ENCODE results near the gene NMT1.
A peak's percentile ranks its signal among the peaks of the same experiment; 100 is the strongest.

NMT1 gene

DNA sequence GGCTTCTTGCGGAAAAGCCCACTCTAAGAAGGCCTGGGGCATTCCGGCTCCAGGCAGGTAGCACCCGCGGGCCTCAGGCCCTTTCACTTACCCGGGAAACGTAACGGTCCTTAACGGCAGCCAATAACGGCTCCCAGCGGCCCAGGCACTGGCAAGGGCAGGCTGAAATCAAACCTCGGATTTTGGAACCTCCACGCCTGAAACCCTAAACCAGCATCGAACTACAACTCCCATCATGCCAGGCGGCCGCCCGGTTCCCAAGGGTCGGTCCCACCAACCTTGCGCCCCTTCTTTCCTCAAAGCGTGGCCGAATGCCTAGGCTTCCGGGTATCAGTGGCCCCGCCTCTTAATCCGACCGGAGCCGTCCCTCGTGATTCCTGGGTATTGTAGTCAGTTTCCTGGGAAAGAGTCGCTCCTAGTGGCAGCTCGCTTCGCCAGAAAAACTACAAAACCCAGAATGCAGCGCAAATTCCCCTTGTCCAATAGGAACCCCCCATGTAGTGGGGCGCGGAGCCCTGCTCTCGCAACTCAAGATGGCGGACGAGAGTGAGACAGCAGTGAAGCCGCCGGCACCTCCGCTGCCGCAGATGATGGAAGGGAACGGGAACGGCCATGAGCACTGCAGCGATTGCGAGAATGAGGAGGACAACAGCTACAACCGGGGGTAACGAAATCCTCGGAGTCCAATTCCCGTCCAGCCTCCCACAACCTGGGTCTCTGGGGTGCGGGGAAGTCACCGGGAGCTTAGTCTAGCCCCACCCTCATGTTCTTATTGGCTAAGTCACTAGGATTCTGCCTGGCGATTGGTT, at the start of gene NMT1:
Gene NMT1, plus strand, starts transcription at position 521 of the 809 bp plus-strand sequence. Its CDS starts 13 bp downstream, at position 534.
- DNase-seq, result peak; percentile 99

DNA sequence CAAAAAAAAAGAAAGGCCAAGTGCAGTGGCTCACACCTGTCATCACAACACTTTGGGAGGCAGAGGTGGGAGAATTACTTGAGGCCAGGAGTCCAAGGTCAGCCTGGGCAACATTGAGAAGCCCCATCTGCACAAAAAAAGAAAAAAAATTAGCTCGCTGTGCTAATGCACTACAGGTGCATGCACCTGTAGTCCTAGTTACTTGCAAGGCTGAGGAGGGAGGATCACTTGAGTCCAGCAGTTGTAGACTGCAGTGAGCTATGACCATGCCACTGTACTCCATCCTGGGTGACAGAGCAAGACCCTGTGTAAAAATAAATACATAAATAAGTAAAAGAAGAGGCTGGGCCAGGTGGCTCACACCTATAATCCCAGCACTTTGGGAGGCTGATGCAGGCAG, 49.4 kb upstream of the NMT1 start:
- DNase-seq, result no peak

DNA sequence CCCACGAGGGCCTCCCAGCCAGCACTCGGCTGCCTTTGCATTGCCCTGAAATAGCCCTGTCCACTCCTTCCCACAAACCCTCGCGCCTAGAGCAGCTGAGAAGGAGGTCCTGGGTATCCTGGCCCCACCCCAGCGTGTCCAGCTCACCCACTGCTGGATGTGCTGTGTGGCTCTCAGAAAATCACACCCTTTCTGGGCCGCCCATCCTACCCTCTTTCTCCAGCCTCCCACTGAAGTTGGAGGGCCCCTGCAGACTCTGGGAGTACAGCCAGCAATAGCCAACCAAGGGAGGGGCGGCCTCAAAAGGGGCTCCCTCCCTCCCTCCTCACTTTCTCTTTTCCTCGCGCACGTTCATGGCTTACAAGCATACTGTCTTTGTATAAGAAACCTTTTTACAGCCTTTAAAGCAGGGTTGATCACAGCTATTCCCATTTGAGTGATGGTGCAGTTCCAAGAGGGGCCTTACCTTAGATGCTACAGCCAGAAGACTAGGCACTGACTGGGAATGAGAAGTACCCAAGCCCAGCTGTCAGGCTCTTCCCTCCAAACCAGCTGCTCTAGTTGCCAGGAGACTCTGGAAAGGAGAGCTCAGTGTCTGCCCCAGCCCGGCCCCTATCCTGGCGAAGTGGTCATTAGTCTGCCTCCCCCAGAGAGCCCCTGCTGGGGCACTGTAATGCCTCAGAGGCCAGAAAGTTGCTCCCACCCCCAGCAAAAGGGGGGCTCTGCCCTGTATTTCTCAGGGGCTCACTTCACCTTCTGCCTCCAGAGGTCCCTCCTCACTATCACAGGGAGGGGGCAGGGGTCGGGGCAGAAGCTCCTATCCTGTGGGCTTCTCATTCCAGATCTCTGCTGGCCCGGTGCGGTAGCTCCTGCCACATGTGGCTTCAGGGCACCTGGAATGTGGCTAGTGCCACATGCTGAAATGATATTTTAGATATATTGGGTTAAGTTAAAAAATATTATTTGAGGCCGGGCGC, 47.8 kb upstream of the NMT1 start:
- DNase-seq, result no peak

GRCh38 chr17:45016237-45016636, 44.9 kb upstream of the NMT1 start:
- DNase-seq, result no peak

GRCh38 chr17:45016823-45017222, 44.3 kb upstream of the NMT1 start:
- no peak for DNase-seq

- DNase-seq, result no peak
Observed at GRCh38 chr17:45018514-45018847, 42.6 kb upstream of the NMT1 start.

DNA sequence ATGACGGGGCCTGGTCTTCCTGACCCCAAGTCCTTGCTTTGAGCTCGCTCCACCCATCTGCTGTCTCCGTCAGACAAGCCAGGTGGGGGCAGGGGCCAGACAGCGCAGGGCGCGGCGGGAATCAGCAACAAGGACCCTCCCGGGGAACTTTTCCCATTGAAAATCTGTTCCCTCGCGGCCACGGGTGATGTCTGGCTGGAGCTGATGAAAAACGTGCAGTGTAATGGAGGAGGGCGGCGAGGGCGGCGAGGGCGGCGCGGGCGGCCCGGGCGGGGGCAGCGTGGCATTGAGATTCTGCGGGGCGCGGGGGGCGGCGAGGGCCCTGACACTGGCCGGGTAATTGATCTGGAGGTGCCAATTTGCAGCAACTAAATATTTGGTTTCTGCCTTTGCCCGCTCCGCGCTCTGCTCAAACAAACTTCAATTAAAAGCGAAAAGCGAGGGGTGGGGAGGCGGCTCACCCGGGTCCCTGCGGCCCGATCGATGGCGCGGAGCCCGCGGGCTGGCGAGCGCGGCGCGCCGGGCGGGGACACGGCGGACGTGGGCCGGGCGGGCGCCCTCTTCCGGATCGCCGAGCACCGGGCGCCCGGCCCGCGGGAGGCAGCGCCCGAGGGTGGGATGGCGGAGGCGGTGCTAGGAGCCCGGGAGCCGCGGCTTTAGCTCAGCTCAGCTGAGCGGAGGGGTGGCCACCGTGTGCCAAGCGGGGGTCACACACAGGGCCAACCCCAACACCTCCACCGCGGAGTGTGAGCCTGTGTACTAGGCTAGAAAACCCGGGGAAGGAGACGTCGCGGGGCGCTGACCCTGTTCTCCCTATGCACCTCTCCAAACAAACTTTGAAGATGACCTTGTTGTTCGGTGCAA, 42.0 kb upstream of the NMT1 start:
- peak; percentile 48 for DNase-seq

DNA sequence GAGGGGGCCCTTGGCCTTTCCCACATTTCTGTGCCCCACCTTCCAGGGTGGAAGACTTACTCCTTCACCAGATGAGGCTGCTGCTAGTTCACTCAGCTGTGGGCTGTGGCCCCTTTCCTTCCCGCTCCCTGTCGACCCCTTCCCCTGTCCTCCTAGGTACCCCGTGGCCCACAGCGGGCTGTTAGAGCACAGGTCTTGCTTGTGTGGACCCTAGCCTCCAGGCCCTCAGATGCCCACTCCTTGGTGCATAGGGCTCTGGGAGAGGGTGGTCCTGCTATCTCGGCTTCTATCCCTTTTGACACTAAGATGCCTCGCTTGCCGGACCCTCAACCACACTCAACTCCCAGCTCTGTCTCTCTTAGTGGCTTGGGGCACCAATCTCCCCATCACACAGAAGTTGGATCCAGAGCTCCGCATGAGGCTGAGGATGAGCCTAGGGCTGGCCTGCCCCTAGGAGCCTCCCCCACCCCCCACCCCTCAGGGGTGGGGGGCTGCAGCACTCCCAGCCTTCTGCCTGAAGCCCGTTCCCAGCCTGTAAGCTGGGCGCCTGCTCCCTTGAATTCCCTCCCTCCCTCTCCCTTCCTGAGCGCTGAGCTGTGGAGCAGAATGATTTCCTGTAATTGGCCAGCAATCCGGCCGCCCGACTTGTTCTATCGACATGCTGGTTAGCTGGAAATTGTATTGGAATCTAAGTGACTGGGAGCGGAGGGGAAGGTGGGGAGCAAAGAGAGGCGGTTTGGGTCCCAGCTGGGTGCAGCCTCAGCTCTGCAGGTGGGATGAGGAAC, 40.6 kb upstream of the NMT1 start:
- DNase-seq, result no peak

DNA sequence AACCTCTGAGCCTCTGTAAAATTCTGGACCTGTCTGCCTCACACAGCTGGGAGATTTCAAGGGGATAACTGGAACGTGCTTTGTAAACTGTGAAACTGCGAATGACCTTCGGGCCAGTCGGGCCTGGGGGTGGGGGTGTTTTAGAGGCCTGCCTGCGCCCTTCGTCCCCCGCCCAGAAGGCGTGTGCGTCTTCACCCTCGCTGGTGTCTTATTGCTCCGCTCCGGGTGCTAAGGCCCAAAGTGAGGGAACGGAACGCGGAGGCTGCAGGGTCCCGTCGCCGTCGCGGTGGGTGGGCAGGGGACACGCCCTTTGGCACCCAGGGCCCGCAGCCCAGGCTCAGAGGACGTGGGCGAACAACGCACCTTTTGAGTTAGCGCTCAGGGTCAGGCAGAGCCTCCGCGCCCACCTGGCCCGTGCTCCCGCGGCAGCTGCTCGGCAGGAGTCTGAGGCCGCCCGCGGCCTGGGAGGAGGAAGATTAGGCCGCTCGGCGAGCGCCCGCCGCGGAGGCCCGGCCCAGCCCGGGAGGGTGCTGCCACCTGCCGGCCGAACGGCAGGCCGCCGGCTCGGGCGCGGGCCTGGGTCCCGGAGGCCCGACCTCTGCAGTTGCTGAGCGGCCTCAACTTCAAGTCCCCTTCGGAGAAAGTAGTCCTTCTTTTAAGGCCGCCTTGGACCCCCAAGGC, 39.4 kb upstream of the NMT1 start:
- peak; percentile 76 for DNase-seq

DNA sequence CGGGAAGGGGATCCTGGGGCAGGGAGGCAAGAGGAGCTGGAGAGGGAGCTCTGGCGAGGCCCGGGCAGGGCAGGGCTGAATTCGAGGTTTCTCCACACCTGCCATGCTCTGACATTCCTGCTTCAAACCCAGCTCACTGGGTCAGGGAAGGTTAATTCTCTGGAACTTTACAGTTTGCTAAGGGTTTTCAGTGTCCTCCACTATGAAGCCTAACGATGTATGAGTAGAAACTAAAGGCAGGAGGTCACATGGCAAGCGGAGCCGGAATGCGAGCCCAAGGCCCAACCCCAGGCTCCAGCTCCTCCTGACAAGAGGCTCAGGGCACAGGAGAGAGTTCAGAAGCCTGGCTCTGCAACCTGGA, 38.8 kb upstream of the NMT1 start:
- DNase-seq, result no peak

DNA sequence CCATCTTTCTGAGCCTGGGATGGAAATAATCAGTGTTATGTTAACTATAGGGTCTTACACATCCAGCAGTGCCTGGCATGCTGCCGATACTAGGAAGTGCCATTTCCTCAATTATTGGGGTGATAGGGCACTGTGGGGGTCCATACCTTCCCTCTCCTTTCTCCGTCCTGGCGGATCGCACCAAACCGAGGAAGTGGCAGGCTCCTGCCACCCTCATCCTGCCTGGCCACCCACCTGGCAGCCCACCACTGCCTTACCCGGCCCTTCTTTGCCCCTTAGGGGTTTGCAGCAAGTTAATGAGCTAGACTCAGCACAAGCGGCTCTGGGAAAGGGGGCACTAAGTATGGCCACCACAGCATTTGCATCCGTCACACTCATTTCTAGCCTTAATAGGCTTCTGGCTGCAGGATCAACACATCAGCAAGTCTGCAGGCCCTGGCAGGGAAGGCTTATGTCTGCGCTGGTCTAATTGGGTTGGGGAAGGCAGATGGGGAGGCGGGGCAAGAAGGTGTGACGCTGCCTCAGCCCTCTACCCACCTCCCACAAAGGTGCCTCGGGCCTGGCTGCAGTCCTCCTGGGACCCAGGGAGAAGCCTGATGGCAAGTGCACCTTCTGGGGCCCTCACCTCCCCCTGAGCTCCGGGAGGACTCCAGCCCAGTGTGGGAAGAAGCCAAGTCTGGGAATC, 38.3 kb upstream of the NMT1 start:
- no peak for DNase-seq

DNA sequence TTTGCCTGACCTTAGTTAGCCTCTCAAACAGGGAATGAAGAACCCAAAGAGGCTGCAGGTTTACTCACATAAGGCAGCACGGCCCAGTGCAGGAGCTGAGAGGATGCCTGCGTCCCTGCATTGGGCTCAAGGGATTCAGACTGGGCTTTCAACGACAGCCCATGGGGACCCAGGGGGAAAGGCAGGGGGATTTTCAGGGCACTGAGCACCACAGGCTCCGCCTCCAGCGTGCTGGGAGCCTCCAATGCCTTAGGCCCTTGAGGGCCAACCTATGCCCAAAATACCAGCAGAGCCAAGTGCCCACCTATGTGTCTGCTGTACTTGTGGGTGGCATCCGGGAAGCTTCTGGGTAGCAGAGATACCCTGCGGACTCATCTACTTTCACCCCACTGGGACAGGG, 32.0 kb upstream of the NMT1 start:
- no peak for DNase-seq

DNA sequence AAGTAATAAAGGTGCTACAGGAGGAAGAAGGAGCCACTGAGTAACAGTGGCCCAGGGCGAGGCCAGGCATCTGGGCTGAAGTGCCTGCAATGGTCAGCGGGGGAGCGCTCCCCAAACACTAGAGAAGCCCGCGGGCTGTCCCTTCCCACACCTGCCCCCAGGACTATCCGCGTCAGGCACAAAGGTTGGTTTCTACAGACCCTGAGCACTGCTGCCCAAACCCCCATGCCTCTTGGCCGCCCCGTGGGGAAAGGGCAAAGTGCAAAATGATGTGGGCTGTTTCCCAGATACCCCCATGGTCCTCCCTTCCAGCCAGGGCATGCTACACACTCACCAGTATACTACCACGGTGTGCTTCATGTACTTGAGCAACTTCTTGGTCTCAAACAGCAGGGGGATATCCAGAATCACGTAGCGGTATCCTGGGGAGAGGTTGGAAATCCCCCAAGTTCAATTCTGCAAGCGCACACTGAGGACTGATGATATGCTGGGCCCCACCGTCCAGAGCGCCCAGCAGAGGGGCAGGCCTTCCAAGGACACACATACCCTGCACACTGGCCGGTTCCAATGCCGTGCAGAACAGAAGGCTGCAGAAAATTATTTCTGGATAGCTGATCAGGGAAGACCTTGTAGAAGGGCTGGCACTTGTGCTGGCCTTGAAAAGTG, 31.2 kb upstream of the NMT1 start:
- DNase-seq, result no peak

- no peak for DNase-seq
Observed at GRCh38 chr17:45030733-45031132, 30.4 kb upstream of the NMT1 start.

- no peak for DNase-seq
Observed at GRCh38 chr17:45031231-45032173, 29.6 kb upstream of the NMT1 start.

GRCh38 chr17:45032174-45032541, 29.0 kb upstream of the NMT1 start:
- DNase-seq, result no peak

DNA sequence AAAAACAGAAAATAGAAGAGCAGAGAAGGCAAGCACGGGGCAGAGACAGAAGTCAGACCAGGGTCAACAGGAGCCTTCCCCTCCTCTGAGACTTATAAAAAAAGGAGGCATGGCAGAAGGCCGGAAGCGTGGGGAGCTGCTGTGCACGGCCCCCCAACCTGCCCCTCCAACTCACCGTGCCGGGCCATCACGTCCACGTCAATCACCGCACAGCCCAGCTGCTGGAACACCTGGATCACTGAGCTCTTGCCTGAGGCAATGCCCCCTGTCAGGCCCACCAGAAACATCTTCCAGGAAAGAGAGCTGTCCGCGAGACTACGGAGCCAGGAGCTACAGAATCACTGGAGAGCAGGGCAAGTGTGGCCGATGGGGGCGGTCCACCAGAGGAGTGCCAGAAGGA, 26.5 kb upstream of the NMT1 start:
- DNase-seq, result no peak

DNA sequence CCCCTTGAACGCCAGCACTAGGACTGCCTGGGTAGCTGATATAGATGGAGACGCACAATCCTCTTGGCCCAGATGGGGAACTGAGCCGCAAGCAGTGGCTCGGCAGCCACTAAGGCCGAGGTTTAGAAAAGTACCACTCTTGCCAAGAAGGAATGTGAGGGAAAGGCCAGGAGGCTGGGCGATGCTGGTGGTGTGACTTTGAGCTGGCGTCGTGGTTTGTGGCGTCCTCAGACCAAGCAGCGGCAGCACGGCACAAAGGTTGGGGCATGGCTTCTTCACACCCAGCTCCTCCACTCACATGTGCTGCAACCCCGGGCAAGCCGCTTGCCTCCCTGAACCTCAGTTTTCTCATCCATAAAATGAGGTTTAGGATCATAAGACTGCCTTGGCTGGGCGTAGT, 25.3 kb upstream of the NMT1 start:
- no peak for DNase-seq

DNA sequence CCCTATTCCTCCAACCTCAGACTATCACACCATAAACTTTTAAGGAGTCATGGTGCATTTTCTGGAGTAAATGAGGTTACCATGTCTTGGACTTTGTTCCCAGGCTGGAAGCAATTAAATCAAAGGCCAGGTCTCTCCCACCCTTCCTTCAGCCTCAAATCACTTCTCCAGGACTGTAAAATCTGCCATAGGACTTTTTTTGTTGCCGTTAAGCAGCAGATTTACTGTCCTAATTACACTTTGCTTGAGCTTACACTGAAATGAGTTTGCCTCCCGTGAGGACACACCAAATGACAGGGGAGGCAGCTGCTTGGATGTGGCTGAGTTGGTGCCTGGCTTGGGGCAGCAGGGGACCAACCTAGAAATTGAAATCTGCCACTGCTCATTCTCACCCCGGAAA, 24.4 kb upstream of the NMT1 start:
- DNase-seq, result no peak
